ENCODE results near the gene FAM171A1. TPM values are rescaled to one million over a fixed set of nuclear protein-coding genes. Genes with fewer than 3 reads are reported as not detected.

FAM171A1 gene
- total RNA-seq, 1 experiment from 2014 or later: 1.0 TPM

- H3K4me3 Mint-ChIP-seq (ENCODE audit: low read depth, unreplicated experiment): no peak overlapping the region
- H3K27me3 Mint-ChIP-seq (ENCODE audit: unreplicated experiment): peaks cover 93% of the 10 kb centered on the region
- H3K9me3 Mint-ChIP-seq (ENCODE audit: low read depth, unreplicated experiment): no peaks in the 10 kb centered on the region
- H3K4me1 Mint-ChIP-seq (ENCODE audit: low read depth, unreplicated experiment): no peaks in the 10 kb centered on the region
- CTCF ChIA-PET: interaction anchor here (1.2 kb wide), 1 partner anchor 31 kb away, joined by 3 read pairs; no protein-coding TSS in a partner anchor
- no peak overlapping the region for H3K27ac Mint-ChIP-seq (ENCODE audit: unreplicated experiment)
- no peaks in the 10 kb centered on the region for H3K36me3 Mint-ChIP-seq (ENCODE audit: insufficient read depth, unreplicated experiment)
- TF ChIP-seq CTCF (IDR thresholded peaks at IDR 0.05; ENCODE audit: unreplicated experiment): no peak
- no TSS peak for BruUV-seq (replicated peaks)
- no peak for DNase-seq
- intact Hi-C loops (cut with micrococcal nuclease; ENCODE audit: unreplicated experiment): no loop called here
These were observed 55.8 kb downstream of the FAM171A1 start for GRCh38 chr10:15315286-15315685.

GRCh38 chr10:15314482-15315045 is 56.5 kb downstream of the FAM171A1 start:
- no peak overlapping the region for H3K27ac Mint-ChIP-seq (ENCODE audit: unreplicated experiment)
- no peak for TF ChIP-seq CTCF (IDR thresholded peaks at IDR 0.05; ENCODE audit: unreplicated experiment)
- H3K27me3 Mint-ChIP-seq (ENCODE audit: unreplicated experiment): peaks cover 92% of the 10 kb centered on the region
- no peak for DNase-seq
- H3K36me3 Mint-ChIP-seq (ENCODE audit: insufficient read depth, unreplicated experiment): no peaks in the 10 kb centered on the region
- no TSS peak for BruUV-seq (replicated peaks)
- H3K9me3 Mint-ChIP-seq (ENCODE audit: low read depth, unreplicated experiment): no peaks in the 10 kb centered on the region
- CTCF ChIA-PET: interaction anchor here (1.2 kb wide), 1 partner anchor 31 kb away, joined by 3 read pairs; no protein-coding TSS in a partner anchor
- no peak overlapping the region for H3K4me3 Mint-ChIP-seq (ENCODE audit: low read depth, unreplicated experiment)
- no peaks in the 10 kb centered on the region for H3K4me1 Mint-ChIP-seq (ENCODE audit: low read depth, unreplicated experiment)
- intact Hi-C loops (cut with micrococcal nuclease; ENCODE audit: unreplicated experiment): no loop called here

GRCh38 chr10:15313843-15314242 is 57.2 kb downstream of the FAM171A1 start:
- intact Hi-C loops (cut with micrococcal nuclease; ENCODE audit: unreplicated experiment): no loop called here
- H3K27me3 Mint-ChIP-seq (ENCODE audit: unreplicated experiment): peaks cover 84% of the 10 kb centered on the region
- BruUV-seq (replicated peaks): no TSS peak
- no peak overlapping the region for H3K27ac Mint-ChIP-seq (ENCODE audit: unreplicated experiment)
- no peak for TF ChIP-seq CTCF (IDR thresholded peaks at IDR 0.05; ENCODE audit: unreplicated experiment)
- H3K4me1 Mint-ChIP-seq (ENCODE audit: low read depth, unreplicated experiment): no peaks in the 10 kb centered on the region
- no peaks in the 10 kb centered on the region for H3K9me3 Mint-ChIP-seq (ENCODE audit: low read depth, unreplicated experiment)
- CTCF ChIA-PET: no interaction called here
- H3K36me3 Mint-ChIP-seq (ENCODE audit: insufficient read depth, unreplicated experiment): no peaks in the 10 kb centered on the region
- H3K4me3 Mint-ChIP-seq (ENCODE audit: low read depth, unreplicated experiment): no peak overlapping the region
- DNase-seq: no peak

DNA sequence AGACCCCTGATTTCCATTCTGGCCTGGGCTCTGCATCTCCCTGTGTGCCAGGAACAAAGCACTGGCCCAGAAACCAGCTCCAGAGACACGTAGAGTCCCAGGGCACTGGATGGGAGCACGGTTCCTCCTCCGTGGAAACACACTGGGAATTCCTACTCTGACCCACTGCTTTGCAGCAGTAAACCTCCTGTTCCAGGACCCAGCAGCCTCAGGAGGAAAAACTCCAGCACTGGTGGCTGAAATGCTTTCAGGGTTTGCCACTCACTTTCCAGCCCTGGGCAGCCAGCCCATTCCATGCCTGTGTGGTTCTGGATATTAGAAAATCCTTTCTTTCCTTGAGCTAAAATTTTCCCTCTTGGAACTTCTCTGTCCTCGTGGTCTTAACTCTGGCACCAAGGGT is 58.0 kb downstream of the FAM171A1 start:
- Mint-ChIP-seq H3K4me1 (ENCODE audit: low read depth, unreplicated experiment) (no peaks in the 10 kb centered on the region), H3K4me3 (ENCODE audit: low read depth, unreplicated experiment) (no peak overlapping the region), H3K27me3 (ENCODE audit: unreplicated experiment) (peaks cover 76% of the 10 kb centered on the region), H3K27ac (ENCODE audit: unreplicated experiment) (no peak overlapping the region), H3K9me3 (ENCODE audit: low read depth, unreplicated experiment) (no peaks in the 10 kb centered on the region), H3K36me3 (ENCODE audit: insufficient read depth, unreplicated experiment) (no peaks in the 10 kb centered on the region)
- no peak for TF ChIP-seq CTCF (IDR thresholded peaks at IDR 0.05; ENCODE audit: unreplicated experiment)
- CTCF ChIA-PET: no interaction called here
- DNase-seq: no peak
- BruUV-seq (replicated peaks): no TSS peak
- intact Hi-C loops (cut with micrococcal nuclease; ENCODE audit: unreplicated experiment): no loop called here

Data from Calu3 (cell line).